GM18508 (cell line): Measurements from ENCODE around the gene CCDC13.

Source experiments
- ATAC-seq: cut with Tn5 transposase; IDR thresholded peaks from one replicate; pipeline ENCODE4 v1.9.1; 2021; ENCODE audit warnings: moderate number of reproducible peaks; ENCODE audit not compliant: insufficient read depth, unreplicated experiment

Gene CCDC13

GRCh38 chr3:42736531-42736930, 36.5 kb downstream of the CCDC13 start:
- ATAC-seq: no peak

GRCh38 chr3:42736081-42736480, 37.0 kb downstream of the CCDC13 start:
- no peak for ATAC-seq

GRCh38 chr3:42735615-42736014, 37.4 kb downstream of the CCDC13 start:
- no peak for ATAC-seq

GRCh38 chr3:42735019-42735418, 38.0 kb downstream of the CCDC13 start:
- no peak for ATAC-seq

- no peak for ATAC-seq
Measured at GRCh38 chr3:42734263-42734860, 38.7 kb downstream of the CCDC13 start.

GRCh38 chr3:42733501-42734262, 39.4 kb downstream of the CCDC13 start:
- no peak for ATAC-seq

- no peak for ATAC-seq
Measured at GRCh38 chr3:42732829-42733459, 40.1 kb downstream of the CCDC13 start.

- no peak for ATAC-seq
Measured at GRCh38 chr3:42732196-42732828, 40.7 kb downstream of the CCDC13 start.

GRCh38 chr3:42731476-42732195, 41.4 kb downstream of the CCDC13 start:
- ATAC-seq: no peak

GRCh38 chr3:42730706-42731420, 42.2 kb downstream of the CCDC13 start:
- ATAC-seq: no peak

- no peak for ATAC-seq
Measured at GRCh38 chr3:42730294-42730693, 42.8 kb downstream of the CCDC13 start.

- ATAC-seq: no peak
Measured at GRCh38 chr3:42729404-42730145, 43.5 kb downstream of the CCDC13 start.

- ATAC-seq: no peak
Measured at GRCh38 chr3:42728668-42729364, 44.2 kb downstream of the CCDC13 start.

- no peak for ATAC-seq
Measured at GRCh38 chr3:42728056-42728455, 45.0 kb downstream of the CCDC13 start.

GRCh38 chr3:42725454-42725853, 47.6 kb downstream of the CCDC13 start:
- no peak for ATAC-seq

- no peak for ATAC-seq
Measured at GRCh38 chr3:42723219-42723618, 49.8 kb downstream of the CCDC13 start.
